Suppressor macrophage treated with lipopolysaccharide for 4 hours (primary cell): Measurements from ENCODE around the gene PARD3B.

Experiments used
- DNase-seq: peaks from one replicate; pipeline ENCODE4 v3.0.0-alpha.2; 2020

Gene PARD3B

GRCh38 chr2:205644018-205644417 lies 1098.7 kb downstream of the PARD3B start:
- DNase-seq, result no peak

DNA sequence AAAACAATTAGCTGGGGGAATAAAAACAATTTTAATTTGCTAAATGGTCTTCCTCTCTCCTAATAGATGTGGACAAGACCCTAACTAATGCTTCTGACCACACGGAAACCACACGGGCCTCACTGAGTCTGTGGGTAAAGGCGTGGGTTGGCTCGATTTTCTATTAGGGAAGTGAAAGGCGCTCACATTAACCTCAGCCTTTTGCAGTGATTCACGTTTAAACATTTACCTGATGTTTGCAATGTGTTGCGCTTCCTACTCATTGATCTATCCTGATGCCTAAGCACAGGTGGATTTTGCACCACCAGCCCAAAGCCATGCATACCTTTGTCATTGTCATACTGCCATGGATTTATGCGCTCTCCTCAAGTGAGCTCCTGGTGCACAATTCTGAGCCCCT lies 1101.4 kb downstream of the PARD3B start:
- DNase-seq, result no peak

- DNase-seq, result no peak
Measured at GRCh38 chr2:205650450-205650849, 1105.2 kb downstream of the PARD3B start.

DNA sequence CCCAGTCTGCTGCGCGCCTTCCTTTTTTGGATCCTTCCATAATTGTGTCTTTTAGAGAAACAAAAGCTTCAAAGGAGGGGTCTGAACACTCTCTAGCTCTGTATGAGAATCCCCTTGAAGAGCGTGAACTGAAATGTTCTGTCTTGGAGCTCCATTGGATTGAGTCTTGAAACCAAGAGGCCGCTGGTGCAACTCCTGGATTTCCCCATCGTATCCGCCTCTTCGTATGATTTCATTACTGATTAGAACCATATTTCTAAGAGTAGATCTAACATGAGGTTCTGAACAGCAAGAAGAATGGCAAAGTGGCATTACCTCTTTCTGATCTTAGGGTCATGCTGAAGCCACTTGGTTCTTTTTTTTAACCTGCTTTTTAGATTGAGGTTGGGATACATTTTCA lies 1105.7 kb downstream of the PARD3B start:
- no peak for DNase-seq

DNA sequence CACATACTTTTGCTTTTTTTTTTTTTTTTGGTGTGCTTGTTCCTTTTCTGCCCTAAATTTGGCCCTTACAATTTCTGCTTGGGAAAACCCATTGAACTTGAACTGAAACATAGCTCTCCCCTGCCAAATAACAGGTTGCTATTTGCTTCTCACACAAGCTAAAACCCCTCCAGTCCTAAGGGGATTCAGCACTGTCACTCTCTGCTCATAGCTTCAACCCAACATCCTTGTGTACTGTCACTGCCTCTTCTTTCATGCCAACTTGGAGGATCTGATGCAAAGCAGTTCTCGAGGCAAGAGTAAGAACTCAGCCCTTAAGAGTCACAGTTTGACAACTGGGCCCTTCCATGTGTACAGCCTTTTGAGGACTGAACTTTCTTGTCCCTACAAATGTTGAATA lies 1106.4 kb downstream of the PARD3B start:
- no peak for DNase-seq

- DNase-seq, result no peak
Measured at GRCh38 chr2:205654878-205655605, 1109.8 kb downstream of the PARD3B start.

DNA sequence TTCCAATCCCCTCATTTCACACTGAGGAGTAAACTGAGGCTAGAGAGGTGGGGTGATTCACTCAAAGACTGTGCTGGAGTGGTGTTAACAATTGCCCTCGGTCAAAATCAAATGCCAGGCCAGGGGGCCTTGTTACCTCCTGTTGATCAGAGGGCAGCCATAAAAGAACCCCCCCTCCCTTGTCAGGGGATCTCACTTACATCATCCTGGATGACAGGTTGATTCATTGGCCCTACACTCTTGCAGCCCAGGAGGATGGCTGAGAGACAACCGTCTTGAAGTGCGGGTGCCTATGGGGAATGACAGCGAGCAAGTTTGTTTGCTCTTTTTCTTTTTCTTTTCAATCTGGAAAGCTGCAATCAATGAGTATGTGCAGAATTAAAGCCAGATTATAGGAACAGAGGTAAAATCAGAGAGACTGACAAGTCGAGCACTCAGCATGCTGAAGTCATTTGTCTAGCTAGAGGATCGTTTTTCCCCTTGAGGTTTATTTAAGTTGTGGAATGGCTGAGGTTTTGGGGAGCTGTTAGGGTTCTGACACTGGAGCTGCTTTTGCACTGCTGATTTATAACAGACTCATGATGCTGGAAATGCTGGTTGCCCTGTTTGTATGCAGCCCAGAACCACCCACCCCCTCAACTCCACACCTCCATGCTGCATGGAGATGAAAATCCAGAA lies 1110.6 kb downstream of the PARD3B start:
- no peak for DNase-seq

DNA sequence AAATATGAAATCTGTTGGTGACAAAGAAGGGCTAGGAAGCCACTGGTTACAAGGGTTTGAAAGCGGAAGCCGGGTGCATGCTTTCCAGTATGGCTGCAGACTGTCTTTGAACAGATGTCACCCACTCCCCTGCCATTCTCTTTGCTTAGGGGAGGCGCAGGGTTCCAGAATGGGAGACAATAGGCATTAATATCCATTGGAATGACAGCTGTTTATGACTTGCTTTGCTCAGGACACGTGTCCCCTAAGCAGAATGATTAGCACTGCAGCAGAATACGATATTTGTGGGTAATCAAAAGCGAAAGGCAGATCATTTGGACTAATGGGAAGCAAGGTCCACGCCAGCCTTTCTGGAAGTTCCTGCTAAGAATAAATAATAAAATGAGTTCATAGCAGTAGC lies 1111.2 kb downstream of the PARD3B start:
- no peak for DNase-seq

GRCh38 chr2:205656941-205657340 lies 1111.7 kb downstream of the PARD3B start:
- no peak for DNase-seq

GRCh38 chr2:205657579-205657978 lies 1112.3 kb downstream of the PARD3B start:
- no peak for DNase-seq

- no peak for DNase-seq
Measured at GRCh38 chr2:205658068-205658467, 1112.8 kb downstream of the PARD3B start.

DNA sequence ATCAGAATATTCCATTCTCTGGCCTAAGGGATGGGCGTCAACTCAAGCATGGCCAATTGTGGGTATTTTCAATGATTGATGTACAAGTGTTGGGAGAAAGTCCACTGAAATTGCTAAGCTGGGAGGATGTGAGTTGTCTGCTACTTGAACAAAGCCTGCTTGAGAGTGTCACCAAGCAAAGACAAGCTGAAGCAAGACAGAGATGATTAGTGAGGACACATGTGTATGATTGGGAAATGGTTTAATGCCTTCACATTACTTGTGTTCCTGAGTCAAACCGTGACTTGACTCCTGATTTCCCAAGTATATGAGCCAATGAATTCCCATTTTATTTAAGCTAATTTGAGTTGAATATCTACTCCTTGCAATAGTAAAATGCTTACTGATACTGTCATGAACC lies 1113.3 kb downstream of the PARD3B start:
- DNase-seq, result no peak

GRCh38 chr2:205659922-205660321 lies 1114.6 kb downstream of the PARD3B start:
- no peak for DNase-seq

DNA sequence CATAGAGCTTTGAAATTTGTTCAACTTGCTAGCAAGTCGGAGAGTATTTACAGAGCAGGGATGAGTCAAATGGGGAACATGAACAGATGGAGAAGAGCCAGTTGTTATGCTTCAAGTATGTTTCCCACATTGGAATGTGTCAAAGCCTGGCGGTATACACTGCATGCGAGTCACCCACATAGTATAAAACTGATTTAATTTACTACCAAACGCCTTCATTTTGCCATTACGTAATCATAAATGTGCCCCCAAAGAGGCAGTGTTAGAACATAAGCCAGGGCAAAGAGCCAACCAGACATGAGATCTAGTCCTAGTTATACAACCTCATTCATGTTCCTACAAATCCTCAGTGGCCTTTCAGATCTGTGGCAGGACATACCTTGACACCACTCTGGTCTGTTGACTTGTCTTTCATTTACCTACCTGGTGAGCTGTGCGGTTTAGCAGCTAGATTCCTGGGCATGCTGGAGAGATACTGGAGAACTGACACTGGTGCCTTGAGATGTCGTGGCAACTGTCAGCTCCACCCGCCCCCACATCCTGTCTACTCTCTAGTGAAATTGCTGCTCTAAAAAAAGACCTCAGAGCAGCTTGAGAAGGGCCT lies 1115.3 kb downstream of the PARD3B start:
- DNase-seq, result no peak

- no peak for DNase-seq
Measured at GRCh38 chr2:205661281-205661680, 1116.0 kb downstream of the PARD3B start.

DNA sequence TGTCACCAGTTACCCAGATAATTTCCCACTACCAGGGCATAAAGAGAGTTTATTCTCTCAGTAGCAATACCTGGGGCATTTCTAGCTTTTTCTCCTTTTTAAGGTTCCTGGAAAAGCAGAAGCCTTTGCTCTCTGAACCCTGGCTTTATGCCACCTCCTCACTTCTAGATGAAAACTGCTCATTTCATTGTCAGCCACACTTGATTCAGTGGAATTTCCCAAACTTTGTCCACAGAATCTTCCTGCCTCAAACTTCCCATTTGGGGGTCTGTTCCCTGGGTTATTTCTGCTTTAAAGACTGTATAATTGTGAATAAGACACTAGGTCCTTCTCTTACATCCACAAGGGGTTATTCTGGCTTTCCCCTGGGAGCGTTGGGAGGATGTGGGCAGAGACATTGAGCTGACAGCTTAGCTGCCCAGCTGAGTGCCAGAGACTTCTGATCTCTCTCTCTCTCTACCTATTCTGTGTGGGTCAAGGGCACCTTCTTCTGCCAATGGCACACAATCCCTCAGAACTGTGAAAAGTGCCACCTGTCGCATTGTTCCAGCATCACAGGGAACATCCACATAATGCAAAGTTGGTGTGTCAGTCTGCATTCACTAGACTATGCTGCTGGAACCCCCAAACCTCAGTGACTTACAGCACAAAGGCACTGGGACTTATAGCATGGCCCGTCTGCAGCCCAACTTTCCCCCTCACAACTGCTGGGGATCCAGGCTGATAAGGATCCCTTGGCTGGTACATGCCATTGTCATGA lies 1117.1 kb downstream of the PARD3B start:
- DNase-seq, result no peak

DNA sequence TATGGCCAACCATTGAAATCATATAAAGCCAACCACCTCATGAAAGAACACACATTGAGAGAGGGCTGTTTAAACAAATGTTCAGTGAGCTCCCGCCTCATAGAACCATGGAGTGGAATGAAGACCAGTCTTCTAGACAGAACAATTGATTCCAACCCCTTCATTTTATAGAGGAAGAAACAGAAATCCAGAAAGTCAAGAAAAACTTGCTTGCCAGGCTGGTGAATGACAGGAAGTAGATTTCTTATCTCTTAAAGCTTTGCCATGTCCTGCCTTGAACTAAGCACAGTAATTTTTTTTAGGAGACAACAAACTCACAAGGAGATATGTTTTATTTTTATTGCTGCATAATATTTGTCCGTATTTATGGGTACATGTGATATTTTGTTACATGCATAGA lies 1120.5 kb downstream of the PARD3B start:
- no peak for DNase-seq
